Upper lobe of left lung (tissue), 6 donors: ENCODE data around the gene CFAP74. TPM values are rescaled to one million over a fixed set of nuclear protein-coding genes. Genes with fewer than 3 reads are reported as not detected.

Experiments used
- ATAC-seq, 2 donors: fragments of 200-7000 bp; cut with Tn5 transposase; one replicate each; pipeline ENCODE4 v1.9.1; 2022; ENCODE audit warnings: mild to moderate bottlenecking in 2 of 2, moderate library complexity in 2 of 2; ENCODE audit not compliant: low FRiP score in 2 of 2
- DNase-seq, 2 donors: peaks; one replicate each; pipeline ENCODE4 v3.0.0-alpha.2; 2019 to 2020
- H3K27ac ChIP-seq, 4 donors: fragments of 200-600 bp; sonication (generic); one replicate each; pipeline ENCODE4 v1.5.1; 2016 to 2019
- H3K27me3 ChIP-seq, 4 donors: fragments of 200-600 bp; sonication (generic); one replicate each; pipeline ENCODE4 v1.5.1; 2017 to 2019
- H3K36me3 ChIP-seq, 4 donors: fragments of 200-600 bp; sonication (generic); one replicate each; pipeline ENCODE4 v1.5.1; 2016 to 2019
- H3K4me1 ChIP-seq, 4 donors: fragments of 200-600 bp; sonication (generic); one replicate each; pipeline ENCODE4 v1.5.1; 2018 to 2019
- H3K4me3 ChIP-seq, 4 donors: fragments of 200-600 bp; sonication (generic); one replicate each; pipeline ENCODE4 v1.5.1; 2017 to 2019; ENCODE audit warnings: mild to moderate bottlenecking in 2 of 4, moderate library complexity in 1 of 4
- H3K9me3 ChIP-seq, 4 donors: fragments of 200-600 bp; sonication (generic); one replicate each; pipeline ENCODE4 v1.5.1; 2018 to 2019
- CTCF ChIP-seq, 6 experiments: fragments of 450-650 bp in 4 of 6; fragments of 200-600 bp in 2 of 6; sonication (generic) in 2 of 6; IDR thresholded peaks; one replicate each; pipeline ENCODE4 v1.5.1; 2016 to 2019; ENCODE audit warnings: antibody characterized with exemption in 6 of 6
- EP300 ChIP-seq, 4 donors: sonication (generic); formaldehyde crosslinking; IDR thresholded peaks; one replicate each; pipeline ENCODE4 v1.5.1; 2017; ENCODE audit warnings: antibody characterized with exemption in 4 of 4, control low read depth in 2 of 4
- POLR2A ChIP-seq, 4 donors: fragments of 450-650 bp; IDR thresholded peaks; one replicate each; pipeline ENCODE4 v1.5.1; 2016 to 2017; ENCODE audit warnings: antibody characterized with exemption in 4 of 4, mild to moderate bottlenecking in 2 of 4
- POLR2AphosphoS5 ChIP-seq, 2 donors: sonication (generic); formaldehyde crosslinking; IDR thresholded peaks; one replicate each; pipeline ENCODE4 v1.5.1; 2017; ENCODE audit warnings: antibody characterized with exemption in 2 of 2
- WGBS, 2 donors: methylation state at CpG; one replicate each; pipeline ENCODE4 v1.1.5; 2017 to 2018; 5-methylcytosine and 5-hydroxymethylcytosine counted together
- total RNA-seq, 6 donors: library from RNA; depleted of rRNA in 4 of 6; stranded (reverse); fragments of >200 nt in 4 of 6; gene quantifications; one replicate each; pipeline versions ENCODE4 v1.1.0 to v1.2.1, GENCODE V29; 2016 to 2021
- donor health status: DM: no; HTN: no; CAD: no; lungs with moderate emphysema.
- donor health status: DM: no; HTN: yes; CAD: no; lungs with severe emphysema.

Gene CFAP74
- total RNA-seq, 6 donors from 2014 or later: 0.14 to 19.8 (median 6.2) TPM

DNA sequence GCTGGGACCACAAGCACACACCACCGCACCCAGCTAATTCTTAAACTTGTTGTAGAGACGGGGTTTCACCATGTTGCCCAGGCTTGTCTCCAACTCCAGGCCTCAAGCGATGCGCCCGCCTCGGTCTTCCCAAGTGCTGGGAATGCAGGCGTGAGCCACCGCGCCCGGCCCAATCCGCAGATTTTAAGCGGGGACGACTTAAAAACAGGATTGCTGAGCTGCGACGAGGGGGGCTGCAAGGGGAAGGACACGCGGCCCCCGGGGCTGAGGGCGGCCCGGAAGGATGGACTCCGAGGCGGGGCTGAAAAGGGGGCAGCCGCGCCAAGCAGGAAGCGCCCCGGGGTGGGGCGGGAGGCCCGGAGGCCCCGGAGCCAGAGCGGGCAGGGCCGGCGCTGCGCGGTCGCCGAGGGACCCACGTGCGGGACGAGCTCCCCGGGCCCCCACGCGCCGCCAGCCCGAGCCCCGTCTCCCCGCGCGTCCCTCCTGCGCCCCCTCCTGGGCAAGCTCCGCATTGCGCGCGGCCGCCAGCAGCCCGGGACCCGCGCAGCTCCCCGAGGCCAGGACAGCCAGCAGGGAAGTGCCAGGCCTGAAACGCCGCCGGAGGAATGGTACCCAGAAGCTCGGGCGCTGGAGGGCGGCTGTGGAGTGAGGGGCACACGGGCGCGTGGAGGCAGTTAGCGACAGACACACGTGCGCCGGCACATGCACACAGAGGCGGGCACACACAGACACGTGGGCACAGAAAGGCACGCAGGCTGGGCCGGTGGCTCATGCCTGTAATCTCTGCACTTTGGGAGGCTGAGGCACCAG, 41.1 kb upstream of the CFAP74 start:
- Histone ChIP-seq H3K27ac (peak overlapping the region in 2 of 4 donors; percentile 20 to 35), H3K9me3 (no peaks in the 10 kb centered on the region), H3K36me3 (no peaks in the 10 kb centered on the region), H3K4me3 (peak overlapping the region in 3 of 4 donors; percentile 24 to 43 (median 33)), H3K4me1 (peaks cover 17 to 26% (median 23%) of the 10 kb centered on the region in 4 donors), H3K27me3 (peaks cover 0 to 10% (median 0%) of the 10 kb centered on the region in 4 donors)
- ATAC-seq: peak; percentile 64 to 87
- TF ChIP-seq CTCF (IDR thresholded peaks at IDR 0.05) (peak; percentile 89 to 98 (median 97)), POLR2A (IDR thresholded peaks at IDR 0.05) (no peak)
- peak; percentile 63 to 97 for DNase-seq
- 19 to 49% methylated on average over 8 to 39 of the region's 75 CpGs for WGBS, 2 donors

DNA sequence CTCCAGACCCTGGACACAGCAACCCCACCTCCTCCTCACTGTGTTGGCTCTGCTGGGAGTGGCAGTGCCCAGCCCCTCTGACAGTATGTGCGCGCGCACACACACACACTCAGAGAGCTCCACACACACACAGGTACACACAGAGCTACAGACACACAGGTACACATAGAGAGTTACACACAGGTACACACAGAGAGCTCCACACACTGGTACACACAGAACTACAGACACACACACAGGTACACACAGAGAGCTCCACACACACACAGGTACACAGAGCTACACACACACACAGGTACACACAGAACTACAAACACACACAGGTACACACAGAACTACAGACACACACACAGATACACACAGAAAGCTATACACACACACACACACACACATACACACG, 40.3 kb upstream of the CFAP74 start:
- peaks cover 0 to 5% (median 0%) of the 10 kb centered on the region in 4 donors for H3K27me3 ChIP-seq
- ATAC-seq (no peak), DNase-seq (no peak)
- no peaks in the 10 kb centered on the region for H3K9me3 ChIP-seq
- no peak overlapping the region for H3K27ac ChIP-seq
- H3K36me3 ChIP-seq: no peaks in the 10 kb centered on the region
- H3K4me3 ChIP-seq: no peak overlapping the region
- H3K4me1 ChIP-seq: peaks cover 9 to 19% (median 17%) of the 10 kb centered on the region in 4 donors
- 97 to 98% methylated on average over 4 of the region's 4 CpGs for WGBS, 2 donors
- TF ChIP-seq POLR2A (IDR thresholded peaks at IDR 0.05) (no peak), POLR2AphosphoS5 (IDR thresholded peaks at IDR 0.05) (no peak), EP300 (IDR thresholded peaks at IDR 0.05) (no peak), CTCF (IDR thresholded peaks at IDR 0.05) (no peak)

DNA sequence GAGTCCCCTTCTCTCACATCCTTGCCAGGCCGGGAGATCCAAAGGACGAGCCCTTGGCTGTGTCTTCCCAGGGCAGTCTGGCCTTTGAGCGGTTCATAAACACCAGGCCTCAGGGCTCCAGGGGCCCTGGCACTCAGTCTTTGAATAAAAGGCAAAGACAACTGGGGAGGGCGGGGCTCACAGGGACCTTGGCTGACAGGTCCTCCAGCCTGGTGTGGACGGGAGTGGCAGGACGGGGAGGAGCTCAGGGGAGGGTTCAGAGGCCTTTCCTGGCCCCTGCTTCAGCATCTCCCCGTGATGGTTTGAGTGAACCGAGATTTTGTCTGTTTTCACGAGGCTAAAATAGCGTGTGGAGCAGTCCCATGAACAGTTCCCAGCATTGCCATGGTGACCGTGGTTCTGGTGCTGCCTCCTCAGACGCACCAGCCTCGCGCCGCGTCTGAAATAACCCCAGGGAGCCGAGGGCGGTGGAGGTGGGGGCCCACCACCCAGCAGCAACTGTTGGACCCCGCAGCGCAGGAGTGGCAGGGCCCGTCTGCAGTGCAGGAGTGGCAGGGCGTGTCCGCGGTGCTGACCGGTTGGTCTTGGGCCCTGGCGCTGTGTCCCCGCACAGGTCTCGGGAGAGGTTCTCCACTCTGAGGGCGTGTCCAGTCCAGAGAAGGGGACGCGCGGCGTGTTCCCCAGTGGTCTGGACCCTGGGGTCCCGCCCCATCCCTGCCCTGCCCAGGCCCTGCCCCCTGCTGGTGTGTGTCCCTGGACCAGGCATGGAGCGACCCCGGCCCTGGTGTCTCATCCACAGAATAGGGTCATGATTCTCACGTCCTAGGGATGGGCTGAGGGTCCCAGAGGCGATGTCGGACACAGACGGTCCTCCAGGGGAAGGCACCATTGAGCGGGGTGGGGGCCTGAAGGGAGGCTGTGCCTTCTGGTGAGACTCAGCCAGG, 39.5 kb upstream of the CFAP74 start:
- WGBS, 2 donors: 74 to 76% methylated on average over 24 to 29 of the region's 41 CpGs
- peak in 1 of 2 donors; percentile 76 for DNase-seq

DNA sequence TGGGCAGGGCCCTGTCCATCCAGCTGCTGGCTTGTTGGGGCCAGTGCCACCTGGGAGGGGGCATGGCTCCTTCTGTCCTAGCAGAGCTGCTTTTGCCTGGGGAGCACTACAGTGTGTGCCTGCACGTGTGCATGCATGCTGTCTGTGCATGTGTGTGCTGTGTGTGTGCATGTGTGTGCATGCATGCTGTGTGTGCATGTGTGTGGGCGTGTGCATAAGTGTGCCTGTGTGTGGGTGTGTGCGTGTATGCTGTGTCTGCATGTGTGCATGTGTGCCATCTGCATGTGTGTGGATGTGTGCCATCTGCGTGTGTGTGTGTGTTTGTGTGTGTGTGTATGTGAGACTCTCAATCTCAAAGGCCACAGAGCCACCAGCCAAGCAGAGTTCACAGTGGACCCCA, 38.3 kb upstream of the CFAP74 start:
- WGBS, 2 donors: 82 to 83% methylated on average over 3 to 4 of the region's 4 CpGs

More for the DNA sequence above, 39.5 kb upstream of the CFAP74 start:
- Histone ChIP-seq H3K27me3 (peaks cover 0 to 5% (median 0%) of the 10 kb centered on the region in 4 donors), H3K9me3 (no peaks in the 10 kb centered on the region), H3K4me1 (peaks cover 9 to 19% (median 17%) of the 10 kb centered on the region in 4 donors), H3K4me3 (no peak overlapping the region), H3K27ac (no peak overlapping the region), H3K36me3 (no peaks in the 10 kb centered on the region)
- no peak for TF ChIP-seq POLR2AphosphoS5 (IDR thresholded peaks at IDR 0.05)
- no peak for TF ChIP-seq CTCF (IDR thresholded peaks at IDR 0.05)
- no peak for TF ChIP-seq POLR2A (IDR thresholded peaks at IDR 0.05)
- TF ChIP-seq EP300 (IDR thresholded peaks at IDR 0.05): no peak
- no peak for ATAC-seq

More for the DNA sequence above, 38.3 kb upstream of the CFAP74 start:
- TF ChIP-seq CTCF (IDR thresholded peaks at IDR 0.05) (no peak), POLR2A (IDR thresholded peaks at IDR 0.05) (no peak), EP300 (IDR thresholded peaks at IDR 0.05) (no peak), POLR2AphosphoS5 (IDR thresholded peaks at IDR 0.05) (no peak)
- peaks cover 9 to 19% (median 15%) of the 10 kb centered on the region in 4 donors for H3K4me1 ChIP-seq
- peaks cover 0 to under 1% (median 0%) of the 10 kb centered on the region in 4 donors for H3K27me3 ChIP-seq
- ATAC-seq (no peak), DNase-seq (no peak)
- no peak overlapping the region for H3K27ac ChIP-seq
- no peaks in the 10 kb centered on the region for H3K36me3 ChIP-seq
- no peak overlapping the region for H3K4me3 ChIP-seq
- H3K9me3 ChIP-seq: no peaks in the 10 kb centered on the region
